Activated CD4-positive, alpha-beta T cell treated with anti-CD3 and anti-CD28 coated beads for 36 hours (primary cell): Measurements from ENCODE around the gene C4A. TPM values are rescaled to one million over a fixed set of nuclear protein-coding genes. Genes with fewer than 3 reads are reported as not detected.
"Not testable (repeated sequence)": the region's sequence is repeated elsewhere in the genome, so short reads cannot be mapped to it uniquely, and the experiment has no call there.

ENCODE experiments used
- ATAC-seq: fragments of 200-7000 bp; cut with Tn5 transposase; one replicate; pipeline ENCODE4 v1.10.0; 2021; ENCODE audit warnings: mild to moderate bottlenecking, moderate library complexity
- CTCF ChIA-PET: fragments of 350-600 bp; sonication (Branson Sonifier 250); formaldehyde crosslinking; loops from one replicate; lab custom pipeline; 2021; ENCODE audit warnings: antibody characterized with exemption; lab: Charles Lee
- POLR2A ChIA-PET: fragments of 350-600 bp; sonication (Branson Sonifier 250); formaldehyde crosslinking; loops from one replicate; lab custom pipeline; 2021; ENCODE audit warnings: antibody characterized with exemption, inconsistent platforms; lab: Charles Lee
- DNase-seq: peaks from one replicate; pipeline ENCODE4 v3.0.0-alpha.2; 2020
- H3K27ac Mint-ChIP-seq: one replicate; pipeline ENCODE4 v1.8.0; 2021; ENCODE audit warnings: mixed read lengths
- H3K27me3 Mint-ChIP-seq: one replicate; pipeline ENCODE4 v1.8.0; 2021; ENCODE audit warnings: mixed read lengths
- H3K36me3 Mint-ChIP-seq: one replicate; pipeline ENCODE4 v1.8.0; 2021; ENCODE audit warnings: low read depth, mixed read lengths
- H3K4me1 Mint-ChIP-seq: one replicate; pipeline ENCODE4 v1.8.0; 2021; ENCODE audit warnings: mixed read lengths
- H3K4me3 Mint-ChIP-seq: one replicate; pipeline ENCODE4 v1.8.0; 2021; ENCODE audit warnings: mild to moderate bottlenecking, moderate library complexity, mixed read lengths
- H3K9me3 Mint-ChIP-seq: one replicate; pipeline ENCODE4 v1.8.0; 2021; ENCODE audit warnings: low read depth, mixed read lengths
- intact Hi-C, 2 experiments: fragments of 100-400 bp; cut with DNase I in 1 of 2; cut with micrococcal nuclease in 1 of 2; formaldehyde crosslinking; loops; one replicate each; pipeline versions ENCODE4 v1.14.2 to v1.15.1; 2022 to 2024; cut with DNase I, micrococcal nuclease
- total RNA-seq, 2 experiments: library from RNA; stranded (reverse); gene quantifications; one replicate each; pipeline ENCODE4 v1.2.3, GENCODE V29; 2021

C4A gene
- total RNA-seq, 2 experiments from 2014 or later = 3.4 to 3.9 TPM

GRCh38 chr6:31979238-31979898, 2.5 kb upstream of the C4A start:
- H3K4me3 Mint-ChIP-seq = no peak overlapping the region
- ATAC-seq (no peak), DNase-seq (no peak)
- intact Hi-C loops = loop anchor here (10.0 kb wide), 4 partner anchors 215 to 1295 kb away; partner anchors contain the start of genes B3GALT4 (in 1 of the 2), GPSM3 (in 1 of the 2), HSD17B8 (in 1 of the 2) and PBX2 (in 1 of the 2)
- peak overlapping the region; percentile 65 for H3K27ac Mint-ChIP-seq
- H3K27me3 Mint-ChIP-seq = no peaks in the 10 kb centered on the region
- H3K9me3 Mint-ChIP-seq = no peaks in the 10 kb centered on the region
- ChIA-PET CTCF (interaction anchor here (2.5 kb wide), 1 partner anchor 27 kb away, joined by 5 read pairs; no protein-coding TSS in a partner anchor), POLR2A (no interaction called here)
- H3K36me3 Mint-ChIP-seq = peaks cover 8% of the 10 kb centered on the region
- H3K4me1 Mint-ChIP-seq = peaks cover 10% of the 10 kb centered on the region

- POLR2A ChIA-PET, H3K9me3 Mint-ChIP-seq, H3K27ac Mint-ChIP-seq, ATAC-seq, H3K36me3 Mint-ChIP-seq, intact Hi-C loops, H3K4me1 Mint-ChIP-seq, H3K4me3 Mint-ChIP-seq, H3K27me3 Mint-ChIP-seq, DNase-seq: not testable (repeated sequence)
- CTCF ChIA-PET = interaction anchor here (2.5 kb wide), 1 partner anchor 28 kb away, joined by 5 read pairs; no protein-coding TSS in a partner anchor
Measured at GRCh38 chr6:31980195-31980876, 1.5 kb upstream of the C4A start.

- intact Hi-C loops, POLR2A ChIA-PET, H3K36me3 Mint-ChIP-seq, H3K9me3 Mint-ChIP-seq, H3K4me3 Mint-ChIP-seq, CTCF ChIA-PET, H3K4me1 Mint-ChIP-seq, ATAC-seq, H3K27me3 Mint-ChIP-seq, H3K27ac Mint-ChIP-seq, DNase-seq: not testable (repeated sequence)
Measured at GRCh38 chr6:31980998-31981397, 859 bp upstream of the C4A start.

GRCh38 chr6:31989363-31989762, 7.5 kb downstream of the C4A start:
- DNase-seq, intact Hi-C loops, H3K27ac Mint-ChIP-seq, H3K4me3 Mint-ChIP-seq, H3K36me3 Mint-ChIP-seq, ATAC-seq, POLR2A ChIA-PET, H3K27me3 Mint-ChIP-seq, H3K4me1 Mint-ChIP-seq, H3K9me3 Mint-ChIP-seq, CTCF ChIA-PET: not testable (repeated sequence)

GRCh38 chr6:31994421-31994820, 12.6 kb downstream of the C4A start:
- H3K27ac Mint-ChIP-seq, H3K36me3 Mint-ChIP-seq, H3K27me3 Mint-ChIP-seq, POLR2A ChIA-PET, ATAC-seq, intact Hi-C loops, DNase-seq, H3K4me3 Mint-ChIP-seq, H3K9me3 Mint-ChIP-seq, CTCF ChIA-PET, H3K4me1 Mint-ChIP-seq: not testable (repeated sequence)

GRCh38 chr6:31996385-31996784, 14.5 kb downstream of the C4A start:
- CTCF ChIA-PET, intact Hi-C loops, ATAC-seq, H3K27ac Mint-ChIP-seq, H3K27me3 Mint-ChIP-seq, POLR2A ChIA-PET, H3K4me1 Mint-ChIP-seq, H3K9me3 Mint-ChIP-seq, H3K4me3 Mint-ChIP-seq, DNase-seq, H3K36me3 Mint-ChIP-seq: not testable (repeated sequence)

GRCh38 chr6:32002546-32003268, 20.9 kb downstream of the C4A start:
- H3K27ac Mint-ChIP-seq, CTCF ChIA-PET, DNase-seq, H3K36me3 Mint-ChIP-seq, POLR2A ChIA-PET, H3K9me3 Mint-ChIP-seq, H3K4me1 Mint-ChIP-seq, H3K4me3 Mint-ChIP-seq, intact Hi-C loops, H3K27me3 Mint-ChIP-seq, ATAC-seq: not testable (repeated sequence)

- ATAC-seq, POLR2A ChIA-PET, DNase-seq, H3K4me3 Mint-ChIP-seq, CTCF ChIA-PET, H3K36me3 Mint-ChIP-seq, H3K27me3 Mint-ChIP-seq, H3K27ac Mint-ChIP-seq, intact Hi-C loops, H3K4me1 Mint-ChIP-seq, H3K9me3 Mint-ChIP-seq: not testable (repeated sequence)
Measured at GRCh38 chr6:32003301-32003700, 21.4 kb downstream of the C4A start.

GRCh38 chr6:32004393-32004792, 22.5 kb downstream of the C4A start:
- intact Hi-C loops, ATAC-seq, H3K27me3 Mint-ChIP-seq, H3K9me3 Mint-ChIP-seq, H3K4me3 Mint-ChIP-seq, H3K4me1 Mint-ChIP-seq, DNase-seq, CTCF ChIA-PET, H3K36me3 Mint-ChIP-seq, H3K27ac Mint-ChIP-seq, POLR2A ChIA-PET: not testable (repeated sequence)

- DNase-seq, H3K27me3 Mint-ChIP-seq, POLR2A ChIA-PET, H3K36me3 Mint-ChIP-seq, intact Hi-C loops, H3K4me1 Mint-ChIP-seq, H3K4me3 Mint-ChIP-seq, H3K9me3 Mint-ChIP-seq, CTCF ChIA-PET: not testable (repeated sequence)
- peak; percentile 86 for ATAC-seq
- H3K27ac Mint-ChIP-seq = peak overlapping the region; percentile 37
Measured at GRCh38 chr6:32004864-32005537, 23.1 kb downstream of the C4A start.

- H3K27me3 Mint-ChIP-seq, H3K27ac Mint-ChIP-seq, H3K4me1 Mint-ChIP-seq, ATAC-seq, CTCF ChIA-PET, POLR2A ChIA-PET, H3K4me3 Mint-ChIP-seq, H3K36me3 Mint-ChIP-seq, intact Hi-C loops, H3K9me3 Mint-ChIP-seq: not testable (repeated sequence)
- peak; percentile 5 for DNase-seq
Measured at GRCh38 chr6:32005538-32005880, 23.7 kb downstream of the C4A start.
